Lower lobe of right lung (tissue), 2 donors: ENCODE measurements around the gene POLE. TPM values are rescaled to one million over a fixed set of nuclear protein-coding genes. Genes with fewer than 3 reads are reported as not detected.

Source experiments
- ATAC-seq, 2 donors: fragments of 200-7000 bp; cut with Tn5 transposase; one replicate each; pipeline ENCODE4 v1.9.1; 2020 to 2022; ENCODE audit warnings: mild to moderate bottlenecking in 2 of 2, moderate library complexity in 2 of 2
- DNase-seq: peaks from one replicate; pipeline ENCODE4 v3.0.0-alpha.2; 2020
- H3K27ac ChIP-seq: fragments of 200-600 bp; one replicate; pipeline ENCODE4 v1.8.0; 2022
- H3K27me3 ChIP-seq: fragments of 200-600 bp; one replicate; pipeline ENCODE4 v1.8.0; 2022; ENCODE audit warnings: low read depth
- H3K36me3 ChIP-seq: fragments of 200-600 bp; one replicate; pipeline ENCODE4 v1.8.0; 2022; ENCODE audit warnings: mild to moderate bottlenecking
- H3K4me1 ChIP-seq: fragments of 200-600 bp; one replicate; pipeline ENCODE4 v1.8.0; 2022
- H3K4me3 ChIP-seq: fragments of 200-600 bp; one replicate; pipeline ENCODE4 v1.8.0; 2022; ENCODE audit warnings: mild to moderate bottlenecking
- H3K9me3 ChIP-seq: fragments of 200-600 bp; one replicate; pipeline ENCODE4 v1.8.0; 2022
- intact Hi-C: fragments of 100-400 bp; cut with DNase I; formaldehyde crosslinking; loops from one replicate; pipeline ENCODE4 v1.11.0; 2022
- total RNA-seq: library from RNA; stranded (reverse); fragmentation: NEBNext Ultra II Directional; extraction: Animal tissue kit (Norgen Biotek cat#: 25700); gene quantifications from one replicate; pipeline ENCODE4 v1.2.1, GENCODE V29; 2021
- TF ChIP-seq, protein P1 (sequence below): fragments of 200-600 bp; IDR thresholded peaks from one replicate; pipeline ENCODE4 v1.8.0; 2022; ENCODE audit warnings: antibody characterized with exemption, mild to moderate bottlenecking
- donor health status: DM: no; HTN: yes; CAD: no; lungs with severe emphysema.

Gene POLE
- total RNA-seq, 1 donor from 2014 or later = 28.0 TPM

DNA sequence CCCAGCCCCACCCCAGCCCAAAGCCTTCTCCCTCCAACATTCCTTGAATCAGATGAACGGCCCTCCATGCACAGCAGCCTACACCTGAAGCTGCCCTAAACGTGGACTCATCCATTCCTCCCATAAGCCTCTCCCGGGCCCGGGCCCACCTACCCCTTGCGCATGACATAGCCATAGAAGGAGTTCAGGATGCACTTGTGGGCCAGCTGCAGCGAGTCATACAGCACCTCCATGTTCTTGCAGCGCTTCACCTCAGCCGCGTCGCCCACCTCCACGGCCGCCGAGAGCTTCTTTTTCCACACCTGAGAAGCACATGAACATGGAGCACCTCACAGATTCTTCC is 22.0 kb downstream of the POLE start:
- Histone ChIP-seq H3K27me3 (no peaks in the 10 kb centered on the region), H3K4me1 (no peaks in the 10 kb centered on the region), H3K36me3 (peaks cover 95% of the 10 kb centered on the region), H3K9me3 (no peaks in the 10 kb centered on the region), H3K4me3 (no peak overlapping the region), H3K27ac (no peak overlapping the region)
- TF ChIP-seq, protein P1, sequence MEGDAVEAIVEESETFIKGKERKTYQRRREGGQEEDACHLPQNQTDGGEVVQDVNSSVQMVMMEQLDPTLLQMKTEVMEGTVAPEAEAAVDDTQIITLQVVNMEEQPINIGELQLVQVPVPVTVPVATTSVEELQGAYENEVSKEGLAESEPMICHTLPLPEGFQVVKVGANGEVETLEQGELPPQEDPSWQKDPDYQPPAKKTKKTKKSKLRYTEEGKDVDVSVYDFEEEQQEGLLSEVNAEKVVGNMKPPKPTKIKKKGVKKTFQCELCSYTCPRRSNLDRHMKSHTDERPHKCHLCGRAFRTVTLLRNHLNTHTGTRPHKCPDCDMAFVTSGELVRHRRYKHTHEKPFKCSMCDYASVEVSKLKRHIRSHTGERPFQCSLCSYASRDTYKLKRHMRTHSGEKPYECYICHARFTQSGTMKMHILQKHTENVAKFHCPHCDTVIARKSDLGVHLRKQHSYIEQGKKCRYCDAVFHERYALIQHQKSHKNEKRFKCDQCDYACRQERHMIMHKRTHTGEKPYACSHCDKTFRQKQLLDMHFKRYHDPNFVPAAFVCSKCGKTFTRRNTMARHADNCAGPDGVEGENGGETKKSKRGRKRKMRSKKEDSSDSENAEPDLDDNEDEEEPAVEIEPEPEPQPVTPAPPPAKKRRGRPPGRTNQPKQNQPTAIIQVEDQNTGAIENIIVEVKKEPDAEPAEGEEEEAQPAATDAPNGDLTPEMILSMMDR = no peak
- intact Hi-C loops = no loop called here
- DNase-seq (no peak), ATAC-seq (no peak)

GRCh38 chr12:132664206-132665148 is 22.7 kb downstream of the POLE start:
- no peak for DNase-seq
- no peak for ATAC-seq
- Histone ChIP-seq H3K4me1 (no peaks in the 10 kb centered on the region), H3K36me3 (peaks cover 95% of the 10 kb centered on the region), H3K27me3 (no peaks in the 10 kb centered on the region), H3K27ac (no peak overlapping the region), H3K9me3 (no peaks in the 10 kb centered on the region), H3K4me3 (no peak overlapping the region)
- TF ChIP-seq, protein P1 = no peak
- intact Hi-C loops = no loop called here

DNA sequence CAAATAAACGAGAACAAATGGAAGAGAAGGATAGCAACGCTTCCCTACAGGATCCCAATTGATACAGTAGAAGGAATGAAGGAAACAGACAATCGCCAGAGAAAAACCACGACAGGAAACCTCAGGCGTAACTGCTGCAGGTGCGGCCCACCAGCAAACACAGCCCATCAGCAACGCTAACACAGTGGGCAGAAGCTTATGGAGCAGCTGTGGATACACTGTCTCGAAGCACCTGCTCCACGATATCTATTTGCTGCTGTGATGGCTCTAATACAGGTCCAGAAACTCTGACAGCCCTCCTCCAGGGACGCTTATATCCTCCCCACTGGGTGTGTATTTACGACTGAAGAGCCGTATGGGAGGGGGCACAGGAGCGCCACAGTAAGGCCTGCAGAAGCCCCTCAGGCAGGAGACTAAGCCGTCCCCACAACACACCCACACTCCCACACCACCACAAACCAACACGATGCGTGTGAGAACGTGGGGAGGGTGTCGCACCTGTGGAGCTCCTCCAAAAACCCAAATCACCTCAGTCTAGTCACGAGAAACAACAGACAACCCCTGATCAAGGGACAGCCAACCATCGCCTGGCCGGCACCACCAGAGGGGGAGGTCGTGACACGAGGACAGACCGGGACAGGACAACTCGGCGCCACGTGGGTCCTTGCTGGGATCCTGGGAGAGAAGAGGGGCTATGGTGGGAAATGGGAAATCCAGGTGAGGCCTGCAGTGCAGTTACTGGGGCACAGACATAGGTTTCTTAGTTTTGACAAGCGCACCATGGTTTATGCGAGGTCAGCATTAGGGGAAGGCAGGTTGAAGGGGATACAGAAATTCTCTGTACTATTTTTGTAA is 24.0 kb downstream of the POLE start:
- Histone ChIP-seq H3K4me1 (no peaks in the 10 kb centered on the region), H3K4me3 (no peak overlapping the region), H3K9me3 (no peaks in the 10 kb centered on the region), H3K36me3 (peaks cover 95% of the 10 kb centered on the region), H3K27ac (no peak overlapping the region), H3K27me3 (no peaks in the 10 kb centered on the region)
- TF ChIP-seq, protein P1 = no peak
- no peak for ATAC-seq
- no peak for DNase-seq
- intact Hi-C loops = no loop called here

- Histone ChIP-seq H3K27ac (no peak overlapping the region), H3K27me3 (no peaks in the 10 kb centered on the region), H3K4me1 (no peaks in the 10 kb centered on the region), H3K4me3 (no peak overlapping the region), H3K9me3 (no peaks in the 10 kb centered on the region), H3K36me3 (peaks cover 95% of the 10 kb centered on the region)
- DNase-seq (no peak), ATAC-seq (no peak)
- intact Hi-C loops = no loop called here
- TF ChIP-seq, protein P1 = no peak
Measured at GRCh38 chr12:132661972-132662371, 25.2 kb downstream of the POLE start.

DNA sequence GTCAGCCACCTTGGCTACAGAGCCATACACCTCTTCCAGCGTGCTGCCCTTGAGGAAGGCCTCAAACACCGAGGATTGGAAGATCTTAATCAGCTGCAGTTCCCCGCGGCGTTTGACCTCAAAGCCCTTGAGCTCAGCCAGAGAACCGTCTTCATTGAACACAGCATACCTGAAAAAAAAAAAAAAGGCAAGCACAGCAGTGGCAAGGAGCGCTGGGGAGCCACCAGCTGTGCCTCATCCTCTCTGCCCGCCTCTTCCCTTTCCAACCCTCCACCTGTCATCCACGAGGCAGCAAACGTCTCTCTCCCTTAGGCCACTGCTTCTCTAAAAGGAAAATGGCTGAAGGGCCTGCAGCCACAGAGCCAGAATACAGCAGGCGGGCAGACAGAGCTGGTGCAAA is 26.1 kb downstream of the POLE start:
- TF ChIP-seq, protein P1 = no peak
- Histone ChIP-seq H3K27me3 (no peaks in the 10 kb centered on the region), H3K4me3 (no peak overlapping the region), H3K4me1 (no peaks in the 10 kb centered on the region), H3K36me3 (peaks cover 95% of the 10 kb centered on the region), H3K9me3 (no peaks in the 10 kb centered on the region), H3K27ac (no peak overlapping the region)
- ATAC-seq (no peak), DNase-seq (no peak)
- intact Hi-C loops = no loop called here
